Keratinocyte (primary cell): ENCODE data around the gene SPATA13. TPM values are rescaled to one million over a fixed set of nuclear protein-coding genes. Genes with fewer than 3 reads are reported as not detected.

ENCODE experiments used
- DNase-seq: peaks from one replicate; pipeline ENCODE4 v3.0.0-alpha.2; 2011; ENCODE audit warnings: low read depth, missing footprints, low spot score
- FAIRE-seq: peaks from 2 replicates; lab custom pipeline; 2011; peaks lifted over from hg19 to GRCh38; lab: Jason Lieb, UNC
- H2AFZ ChIP-seq: 2 replicates; pipeline ENCODE4 v1.6.0; 2012; ENCODE audit warnings: low read length, control low read depth, inconsistent platforms; ENCODE audit not compliant: control insufficient read depth
- H3K27ac ChIP-seq: 2 replicates; pipeline ENCODE4 v1.5.1; 2011; ENCODE audit warnings: low read length; ENCODE audit not compliant: control insufficient read depth, insufficient read depth
- H3K27me3 ChIP-seq: 3 replicates; pipeline ENCODE4 v1.6.0; 2011; ENCODE audit warnings: low read length; ENCODE audit not compliant: control insufficient read depth, insufficient read depth; ENCODE audit errors: extremely low read depth
- H3K36me3 ChIP-seq, 2 experiments: 2 replicates in 1 of 2; 3 replicates in 1 of 2; pipeline ENCODE4 v1.5.1; 2011; ENCODE audit warnings: low read length in 2 of 2, mild to moderate bottlenecking in 1 of 2; ENCODE audit not compliant: control insufficient read depth in 2 of 2, insufficient read depth in 2 of 2; ENCODE audit errors: extremely low read depth in 1 of 2
- H3K4me1 ChIP-seq: 3 replicates; pipeline ENCODE4 v1.5.1; 2011; ENCODE audit warnings: low read length; ENCODE audit not compliant: control insufficient read depth, insufficient read depth; ENCODE audit errors: extremely low read depth
- H3K4me2 ChIP-seq: 3 replicates; pipeline ENCODE4 v1.6.0; 2011; ENCODE audit warnings: low read depth, low read length; ENCODE audit not compliant: control insufficient read depth, insufficient read depth; ENCODE audit errors: extremely low read depth
- H3K4me3 ChIP-seq, 3 experiments: fragments of 200-600 bp in 1 of 3; sonication (generic) in 1 of 3; 2 replicates in 2 of 3; 3 replicates in 1 of 3; pipeline ENCODE4 v1.5.1; 2011 to 2016; ENCODE audit warnings: low read length in 3 of 3, mild to moderate bottlenecking in 3 of 3, control low read depth in 2 of 3, inconsistent platforms in 1 of 3, low read depth in 1 of 3, mixed read lengths in 1 of 3, mixed run types in 1 of 3, moderate library complexity in 1 of 3; ENCODE audit not compliant: control insufficient read depth in 2 of 3, insufficient read depth in 2 of 3; ENCODE audit errors: extremely low read depth in 1 of 3
- H3K79me2 ChIP-seq: 2 replicates; pipeline ENCODE4 v1.6.0; 2012; ENCODE audit warnings: low read length; ENCODE audit not compliant: control insufficient read depth, insufficient read depth
- H3K9ac ChIP-seq: 3 replicates; pipeline ENCODE4 v1.6.0; 2011; ENCODE audit warnings: low read length; ENCODE audit not compliant: control insufficient read depth, insufficient read depth; ENCODE audit errors: extremely low read depth
- H3K9me1 ChIP-seq: 3 replicates; pipeline ENCODE4 v1.6.0; 2011; ENCODE audit warnings: low read length; ENCODE audit not compliant: control insufficient read depth, insufficient read depth; ENCODE audit errors: extremely low read depth
- H3K9me3 ChIP-seq: 2 replicates; pipeline ENCODE4 v1.5.1; 2012; ENCODE audit warnings: low read depth, low read length; ENCODE audit not compliant: control insufficient read depth
- H4K20me1 ChIP-seq: 3 replicates; pipeline ENCODE4 v1.6.0; 2011; ENCODE audit warnings: low read length; ENCODE audit not compliant: control insufficient read depth, insufficient read depth; ENCODE audit errors: extremely low read depth
- CTCF ChIP-seq, 3 experiments: IDR thresholded peaks in 1 of 3; conservative IDR thresholded peaks in 1 of 3; optimal IDR thresholded peaks in 1 of 3; 2 replicates in 2 of 3; 3 replicates in 1 of 3; pipeline versions ENCODE3 to v1.5.1; 2011; ENCODE audit warnings: low read length in 3 of 3, mild to moderate bottlenecking in 3 of 3, moderate library complexity in 2 of 3, control low read depth in 1 of 3, inconsistent platforms in 1 of 3; ENCODE audit not compliant: insufficient read depth in 2 of 3; ENCODE audit errors: extremely low read depth in 1 of 3
- EZH2 ChIP-seq: IDR thresholded peaks from one replicate; pipeline ENCODE4 v1.6.1; 2012; ENCODE audit warnings: inconsistent platforms, mild to moderate bottlenecking, low read length, moderate library complexity
- dilution Hi-C: fragments of 300-500 bp; cut with MboI; formaldehyde crosslinking; loops from one replicate; pipeline ENCODE4 v1.7.0; 2020; ENCODE audit warnings: low sequenced_read_pairs; ENCODE audit not compliant: extremely low pct_ligation_motif_present
- polyA plus RNA-seq, 5 experiments: library from polyadenylated mRNA; depleted of rRNA in 3 of 5; stranded (reverse) in 3 of 5; stranded (forward) in 1 of 5; unstranded in 1 of 5; fragments of >200 nt; gene quantifications; 1 replicate in 1 of 5; 2 replicates in 3 of 5; 3 replicates in 1 of 5; pipeline versions ENCODE4 v1.2.1 to v1.2.3, GENCODE V29; 2011 to 2012; ENCODE audit warnings: missing spikeins in 2 of 5, low read depth in 1 of 5, low replicate concordance in 1 of 5

Gene SPATA13
- polyA plus RNA-seq, 1 donor (not counting 4 experiments of a cell fraction or from before 2014, with no cell fraction given) = 1.2 TPM

GRCh38 chr13:24280720-24281119, 120.2 kb downstream of the SPATA13 start:
- Histone ChIP-seq H3K27ac (no peak overlapping the region), H3K36me3 (no peaks in the 10 kb centered on the region), H3K4me3 (no peak overlapping the region), H3K79me2 (no peaks in the 10 kb centered on the region), H3K9me3 (no peaks in the 10 kb centered on the region), H3K4me2 (no peak overlapping the region), H3K9ac (no peak overlapping the region), H3K27me3 (no peaks in the 10 kb centered on the region), H3K4me1 (no peaks in the 10 kb centered on the region), H3K9me1 (no peaks in the 10 kb centered on the region), H4K20me1 (no peaks in the 10 kb centered on the region), H2AFZ (no peak overlapping the region)
- no peak for DNase-seq
- TF ChIP-seq CTCF (optimal IDR thresholded peaks at IDR 0.05 in 1 of 3, IDR thresholded peaks at IDR 0.05 in 1 of 3, conservative IDR thresholded peaks at IDR 0.05 in 1 of 3; ENCODE audit: extremely low read depth in 1 of 3, insufficient read depth in 2 of 3, low read length in 3 of 3) (no peak), EZH2 (no peak)
- no peak for FAIRE-seq
- dilution Hi-C loops = no loop called here

- H3K9me3 ChIP-seq = no peaks in the 10 kb centered on the region
- no peaks in the 10 kb centered on the region for H3K36me3 ChIP-seq
- H3K9me1 ChIP-seq = no peaks in the 10 kb centered on the region
- H3K79me2 ChIP-seq = no peaks in the 10 kb centered on the region
- no peak overlapping the region for H3K9ac ChIP-seq
- H3K27ac ChIP-seq = no peak overlapping the region
- DNase-seq (no peak), FAIRE-seq (no peak)
- dilution Hi-C loops = no loop called here
- no peak overlapping the region for H3K4me2 ChIP-seq
- H3K4me1 ChIP-seq = no peaks in the 10 kb centered on the region
- no peaks in the 10 kb centered on the region for H3K27me3 ChIP-seq
- H2AFZ ChIP-seq = no peak overlapping the region
- H4K20me1 ChIP-seq = no peaks in the 10 kb centered on the region
- no peak overlapping the region for H3K4me3 ChIP-seq
- TF ChIP-seq EZH2 = no peak
- TF ChIP-seq CTCF (optimal IDR thresholded peaks at IDR 0.05 in 1 of 3, IDR thresholded peaks at IDR 0.05 in 1 of 3, conservative IDR thresholded peaks at IDR 0.05 in 1 of 3; ENCODE audit: extremely low read depth in 1 of 3, insufficient read depth in 2 of 3, low read length in 3 of 3) = no peak
Measured at GRCh38 chr13:24281188-24282008, 120.9 kb downstream of the SPATA13 start.
